ENCODE data around the gene SUN3. TPM values are rescaled to one million over a fixed set of nuclear protein-coding genes. Genes with fewer than 3 reads are reported as not detected.

The SUN3 gene
- total and polyA plus RNA-seq, 2 of the 8 experiments (the other 6 are each of a cell fraction or from before 2014, with no cell fraction given): not detected

DNA sequence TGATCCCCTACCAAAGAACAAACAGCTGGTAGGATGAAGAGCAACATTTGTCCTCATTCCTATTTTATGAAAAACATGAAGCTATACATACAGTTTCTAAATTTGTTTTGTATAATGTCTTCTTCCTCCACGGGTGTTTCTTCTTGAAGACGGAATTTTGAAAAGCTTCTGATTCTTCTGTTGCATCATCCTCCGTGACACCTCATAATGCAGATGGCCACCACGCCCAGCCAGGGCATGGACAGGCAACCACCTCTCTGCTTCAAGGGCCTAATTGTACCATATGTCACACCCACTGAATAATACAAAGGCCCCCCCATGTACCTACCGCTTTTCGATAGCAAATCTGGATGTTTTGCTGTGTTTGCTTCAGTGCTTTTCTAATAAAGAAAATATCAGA lies at the start of gene SUN3 (continued):
- TF ChIP-seq BCL11A (IDR thresholded peaks at IDR 0.05; ENCODE audit: low read depth in 2 of 2, low read length in 2 of 2): no peak
- TF ChIP-seq SUZ12 (IDR thresholded peaks at IDR 0.05; ENCODE audit: low read length): no peak
- TF ChIP-seq CREB1 (IDR thresholded peaks at IDR 0.05): no peak
- TF ChIP-seq TCF12 (IDR thresholded peaks at IDR 0.05; ENCODE audit: low read depth, low read length): no peak
- TF ChIP-seq KDM5A (IDR thresholded peaks at IDR 0.05; ENCODE audit: low read length): no peak
- TF ChIP-seq GTF2F1 (IDR thresholded peaks at IDR 0.05; ENCODE audit: borderline replicate concordance, low read depth, low read length): no peak
- TF ChIP-seq CBX5 (IDR thresholded peaks at IDR 0.05; ENCODE audit: low read depth, low read length): no peak
- no peak for TF ChIP-seq SIRT6 (IDR thresholded peaks at IDR 0.05; ENCODE audit: low read length)
- TF ChIP-seq KDM1A (IDR thresholded peaks at IDR 0.05; ENCODE audit: borderline replicate concordance, low read length): no peak
- no peak for TF ChIP-seq RBBP5 (IDR thresholded peaks at IDR 0.05; ENCODE audit: borderline replicate concordance, low read depth, low read length)

Measured in H1 (cell line).